ENCODE data around the gene QTRT2. TPM values are rescaled to one million over a fixed set of nuclear protein-coding genes. Genes with fewer than 3 reads are reported as not detected.

The QTRT2 gene
- polyA plus RNA-seq, 2 of the 4 experiments (the other 2 are of a cell fraction), result 23.5 to 33.9 TPM

- TF ChIP-seq BCL3 (IDR thresholded peaks at IDR 0.05) (no peak), SMC3 (IDR thresholded peaks at IDR 0.05) (no peak), MAZ (IDR thresholded peaks at IDR 0.05; ENCODE audit: borderline replicate concordance, low read depth, low read length) (no peak), RNF2 (IDR thresholded peaks at IDR 0.05; ENCODE audit: borderline replicate concordance, low read depth) (no peak), JUNB (IDR thresholded peaks at IDR 0.05) (no peak), KDM1A (IDR thresholded peaks at IDR 0.05; ENCODE audit: low read depth) (no peak), RCOR1 (IDR thresholded peaks at IDR 0.05; ENCODE audit: low read depth, low read length) (no peak)
- H3K4me3 ChIP-seq, result no peak overlapping the region
- ATAC-seq, result no peak
- FAIRE-seq, result no peak
- CTCF ChIA-PET, result no interaction called here
- WGBS (ENCODE audit: missing lambda C conversion rate), result 39% methylated on average over 1 of the region's 1 CpG
- no peak overlapping the region for H3K4me2 ChIP-seq
- POLR2A ChIA-PET, result no interaction called here
- no peak overlapping the region for H3K27ac ChIP-seq
- no peak for DNase-seq (ENCODE audit: low read depth in 1 of 2, low spot score in 1 of 2)
- no peaks in the 10 kb centered on the region for H3K9me3 ChIP-seq
- H3K4me1 ChIP-seq, result no peaks in the 10 kb centered on the region
Observed at GRCh38 chr3:114101101-114101500, 44.6 kb downstream of the QTRT2 start.

GRCh38 chr3:114103181-114103580 lies 46.6 kb downstream of the QTRT2 start:
- ATAC-seq (no peak), FAIRE-seq (no peak), DNase-seq (ENCODE audit: low read depth in 1 of 2, low spot score in 1 of 2) (no peak)
- no peaks in the 10 kb centered on the region for H3K9me3 ChIP-seq
- ChIA-PET CTCF (no interaction called here), POLR2A (no interaction called here)
- TF ChIP-seq POLR2A (IDR thresholded peaks at IDR 0.05; ENCODE audit: low read length) (no peak), FOSB (CRISPR knock-in tag; IDR thresholded peaks at IDR 0.05) (no peak), ZSCAN20 (CRISPR knock-in tag; IDR thresholded peaks at IDR 0.05) (no peak), ELK1 (IDR thresholded peaks at IDR 0.05; ENCODE audit: low read depth, low read length) (no peak), NFE2L2 (conservative IDR thresholded peaks at IDR 0.05; ENCODE audit: low read length) (no peak)
- 88% methylated on average over 27 of the region's 27 CpGs for WGBS (ENCODE audit: missing lambda C conversion rate)
- H3K4me1 ChIP-seq, result no peaks in the 10 kb centered on the region
- no peak overlapping the region for H3K4me2 ChIP-seq
- H3K27ac ChIP-seq, result no peak overlapping the region
- no peak overlapping the region for H3K4me3 ChIP-seq

GRCh38 chr3:114103858-114104257 lies 47.3 kb downstream of the QTRT2 start:
- WGBS (ENCODE audit: missing lambda C conversion rate), result 21% methylated on average over 4 of the region's 4 CpGs
- H3K4me3 ChIP-seq, result no peak overlapping the region
- FAIRE-seq, result no peak
- TF ChIP-seq TFCP2L1 (CRISPR knock-in tag; IDR thresholded peaks at IDR 0.05) (no peak), CHD4 (IDR thresholded peaks at IDR 0.05; ENCODE audit: borderline replicate concordance) (no peak), MAFK (IDR thresholded peaks at IDR 0.05; ENCODE audit: partially characterized antibody) (no peak)
- no peak overlapping the region for H3K27ac ChIP-seq
- no peak overlapping the region for H3K4me2 ChIP-seq
- DNase-seq (ENCODE audit: low read depth in 1 of 2, low spot score in 1 of 2), result no peak
- POLR2A ChIA-PET, result no interaction called here
- CTCF ChIA-PET, result interaction anchor here (1.1 to 1.4 kb wide), 2 partner anchors 9 to 24 kb away, joined by 3 to 4 read pairs; no protein-coding TSS in a partner anchor
- ATAC-seq, result no peak
- H3K4me1 ChIP-seq, result no peaks in the 10 kb centered on the region
- H3K9me3 ChIP-seq, result no peaks in the 10 kb centered on the region

- Histone ChIP-seq H3K27ac (no peak overlapping the region), H3K4me3 (no peak overlapping the region), H3K4me1 (no peaks in the 10 kb centered on the region), H3K9me3 (no peaks in the 10 kb centered on the region), H3K4me2 (no peak overlapping the region)
- no peak for FAIRE-seq
- ChIA-PET POLR2A (no interaction called here), CTCF (interaction anchor here (0.6 to 1.4 kb wide), 3 partner anchors 9 to 53 kb away, joined by 3 to 4 read pairs (median 3); no protein-coding TSS in a partner anchor)
- DNase-seq (ENCODE audit: low read depth in 1 of 2, low spot score in 1 of 2), result no peak
- ATAC-seq, result no peak
- 65% methylated on average over 3 of the region's 3 CpGs for WGBS (ENCODE audit: missing lambda C conversion rate)
- no peak for TF ChIP-seq HMGXB4 (CRISPR knock-in tag; IDR thresholded peaks at IDR 0.05; ENCODE audit: borderline replicate concordance)
- TF ChIP-seq MAX (IDR thresholded peaks at IDR 0.05), result no peak
- TF ChIP-seq CBX2 (IDR thresholded peaks at IDR 0.05; ENCODE audit: borderline replicate concordance, low read depth), result no peak
- TF ChIP-seq RFX5 (IDR thresholded peaks at IDR 0.05), result no peak
- no peak for TF ChIP-seq ELK1 (IDR thresholded peaks at IDR 0.05; ENCODE audit: low read depth, low read length)
- TF ChIP-seq PBX3 (IDR thresholded peaks at IDR 0.05), result no peak
- no peak for TF ChIP-seq ZSCAN20 (CRISPR knock-in tag; IDR thresholded peaks at IDR 0.05)
- no peak for TF ChIP-seq FOSL2 (IDR thresholded peaks at IDR 0.05)
- no peak for TF ChIP-seq FOSL2 (CRISPR knock-in tag; IDR thresholded peaks at IDR 0.05)
- TF ChIP-seq NR3C1 (IDR thresholded peaks at IDR 0.05), result no peak
- TF ChIP-seq HES2 (IDR thresholded peaks at IDR 0.05), result no peak
- no peak for TF ChIP-seq E2F6 (IDR thresholded peaks at IDR 0.05; ENCODE audit: borderline replicate concordance, low read depth)
Observed at GRCh38 chr3:114104414-114104813, 47.9 kb downstream of the QTRT2 start.

Measured in A549 (cell line).